NCI-H1417 treated with DMSO at 0.1 percent for 48 hours (cell line): ENCODE data around the gene ENGASE.
A peak's percentile ranks its signal among the peaks of the same experiment; 100 is the strongest.

Source experiments
- DNase-seq: peaks from one replicate; lab custom pipeline; 2025; lab: John Stamatoyannopoulos, UW

ENGASE gene

DNA sequence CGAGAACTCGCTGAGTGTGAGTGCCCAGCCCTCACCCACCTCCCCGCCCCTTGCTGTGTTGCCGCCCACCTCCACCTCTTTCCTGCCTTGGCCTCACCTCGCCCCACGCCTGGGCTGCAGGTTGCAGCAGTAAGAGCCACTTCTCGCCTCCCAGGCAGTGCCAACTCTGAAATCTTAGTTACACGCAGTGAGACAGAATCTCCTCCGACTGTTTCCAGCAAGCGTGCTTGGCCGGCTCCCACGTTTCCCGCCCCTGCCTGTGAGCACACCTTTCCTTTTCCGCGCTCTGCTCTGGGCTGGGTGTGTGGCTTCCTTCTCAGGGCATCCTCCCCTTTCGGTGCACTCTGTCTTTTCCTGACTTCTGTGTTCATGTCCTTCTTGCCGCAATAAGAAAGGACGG, 5.7 kb downstream of the ENGASE start:
- no peak for DNase-seq

DNA sequence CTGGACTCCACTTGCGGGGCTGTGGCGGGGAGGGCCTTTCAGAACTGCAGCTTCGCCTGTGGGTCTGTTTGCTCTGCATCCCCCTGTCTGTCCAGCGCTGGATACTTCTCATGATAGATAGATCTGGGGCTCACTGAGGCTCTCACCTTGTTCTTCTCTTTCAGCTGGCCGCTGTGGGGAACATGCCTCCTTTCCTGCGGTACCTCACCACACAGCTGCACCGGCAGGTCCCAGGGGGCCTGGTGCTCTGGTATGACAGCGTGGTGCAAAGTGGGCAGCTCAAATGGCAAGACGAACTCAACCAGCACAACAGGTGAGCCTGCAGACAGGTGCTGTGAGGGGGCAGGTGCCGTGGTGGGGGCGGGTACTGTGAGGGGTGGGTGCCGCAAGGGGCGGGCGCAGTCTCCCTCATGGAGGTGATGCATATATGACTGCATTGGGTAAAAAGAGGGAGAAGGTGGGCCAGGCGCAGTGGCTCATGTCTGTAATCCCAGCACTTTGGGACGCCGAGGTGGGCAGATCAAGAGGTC, 6.2 kb downstream of the ENGASE start:
- no peak for DNase-seq

DNA sequence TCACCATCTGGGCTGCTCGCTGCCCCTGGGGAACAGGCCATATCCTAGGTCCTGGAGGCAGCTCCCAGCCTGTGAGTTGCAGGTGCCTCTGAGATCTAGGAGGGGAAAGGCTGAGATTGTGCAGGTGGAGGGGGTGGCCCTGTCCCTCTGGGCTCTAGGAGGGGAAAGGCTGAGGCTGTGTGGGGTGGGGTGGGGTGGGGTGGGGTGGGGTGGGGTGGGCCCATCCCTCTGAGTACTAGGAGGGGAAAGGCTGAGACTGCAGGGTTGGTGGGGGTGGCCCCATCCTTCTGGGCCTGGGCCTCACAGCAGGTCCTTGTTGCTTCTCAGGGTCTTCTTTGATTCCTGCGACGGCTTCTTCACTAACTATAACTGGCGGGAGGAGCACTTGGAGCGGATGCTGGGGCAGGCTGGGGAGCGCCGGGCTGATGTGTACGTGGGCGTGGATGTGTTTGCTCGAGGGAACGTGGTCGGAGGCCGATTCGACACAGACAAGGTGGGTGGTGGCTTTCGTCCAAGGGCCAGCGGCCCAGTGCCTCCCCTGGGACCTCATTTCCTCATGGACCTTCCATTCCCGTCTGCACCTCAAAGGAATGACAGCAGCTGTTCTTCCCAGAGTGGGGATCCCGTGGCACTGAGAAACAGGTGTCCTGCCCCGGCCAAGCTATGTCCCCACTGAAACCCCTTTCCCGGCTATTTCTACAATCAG, 7.1 kb downstream of the ENGASE start:
- no peak for DNase-seq

DNA sequence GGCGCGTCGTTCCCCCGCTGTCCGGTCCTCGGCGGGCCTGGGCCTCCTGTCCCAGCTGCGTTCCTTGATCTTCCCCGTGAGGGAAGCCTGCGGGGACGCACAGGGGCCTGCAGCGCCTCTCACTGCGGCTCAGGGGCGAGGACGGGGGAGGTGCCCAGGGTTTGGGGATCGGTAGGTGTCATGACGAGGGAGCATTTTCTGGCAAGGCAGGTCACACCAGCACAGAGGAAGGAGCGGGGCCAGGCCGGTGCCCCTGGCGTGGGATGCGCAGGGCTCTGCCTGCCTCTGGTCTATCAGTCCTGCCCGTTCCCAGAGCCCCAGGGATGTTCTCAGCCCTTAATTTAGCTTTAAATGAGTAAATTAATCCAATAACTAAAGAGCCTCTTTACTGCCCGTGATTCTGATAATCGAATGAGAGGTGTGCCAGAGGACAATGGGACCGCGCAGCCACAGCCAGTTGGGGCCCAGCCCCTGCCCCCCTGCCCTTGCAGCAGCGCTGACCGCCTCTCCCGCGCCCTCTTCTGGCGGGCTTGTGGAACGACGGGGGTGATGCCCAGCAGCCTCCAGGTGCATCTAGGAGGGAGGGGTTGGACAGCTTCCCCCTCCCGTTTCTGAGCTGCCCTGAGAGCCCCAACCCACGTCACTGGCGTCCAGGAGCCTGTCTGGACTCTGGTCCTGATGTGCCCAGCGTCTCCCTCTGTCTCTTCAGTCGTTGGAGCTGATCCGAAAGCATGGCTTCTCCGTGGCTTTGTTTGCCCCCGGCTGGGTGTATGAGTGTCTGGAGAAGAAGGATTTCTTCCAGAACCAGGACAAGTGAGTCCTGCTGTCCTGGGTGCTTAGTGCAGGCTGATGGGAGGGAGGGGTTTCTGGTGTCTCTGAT, 7.9 kb downstream of the ENGASE start:
- DNase-seq, result no peak

DNA sequence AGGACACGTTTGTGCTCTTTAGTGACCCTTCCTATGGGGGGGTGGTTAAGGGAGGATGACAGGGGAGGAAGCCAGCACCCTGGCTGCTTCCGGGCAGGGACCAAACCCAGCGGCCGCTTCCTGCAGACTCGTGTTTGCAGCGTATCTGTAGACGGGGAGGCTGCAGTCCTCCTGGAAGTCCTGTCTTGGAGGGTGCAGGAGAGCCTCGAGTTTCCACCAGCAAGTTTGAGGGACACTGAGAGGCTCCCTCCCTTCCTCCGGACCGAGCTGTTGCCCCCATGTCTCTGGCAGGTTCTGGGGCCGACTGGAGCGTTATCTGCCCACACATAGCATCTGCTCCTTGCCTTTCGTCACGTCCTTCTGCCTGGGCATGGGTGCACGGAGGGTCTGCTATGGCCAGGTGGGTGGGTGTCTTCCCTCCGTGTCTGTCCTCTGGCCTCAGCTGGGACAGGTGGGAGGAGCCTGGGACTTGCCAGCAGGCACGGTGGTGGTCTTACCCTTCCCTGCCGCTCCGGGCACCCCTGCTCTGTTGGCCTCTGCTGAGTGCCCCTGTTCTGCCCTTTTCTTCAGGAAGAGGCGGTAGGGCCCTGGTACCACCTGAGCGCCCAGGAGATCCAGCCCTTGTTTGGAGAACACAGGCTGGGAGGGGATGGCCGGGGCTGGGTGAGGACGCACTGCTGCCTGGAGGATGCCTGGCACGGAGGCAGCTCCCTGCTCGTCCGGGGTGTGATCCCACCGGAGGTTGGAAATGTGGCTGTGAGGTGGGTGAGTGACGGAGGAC, 8.8 kb downstream of the ENGASE start:
- DNase-seq, result no peak

DNA sequence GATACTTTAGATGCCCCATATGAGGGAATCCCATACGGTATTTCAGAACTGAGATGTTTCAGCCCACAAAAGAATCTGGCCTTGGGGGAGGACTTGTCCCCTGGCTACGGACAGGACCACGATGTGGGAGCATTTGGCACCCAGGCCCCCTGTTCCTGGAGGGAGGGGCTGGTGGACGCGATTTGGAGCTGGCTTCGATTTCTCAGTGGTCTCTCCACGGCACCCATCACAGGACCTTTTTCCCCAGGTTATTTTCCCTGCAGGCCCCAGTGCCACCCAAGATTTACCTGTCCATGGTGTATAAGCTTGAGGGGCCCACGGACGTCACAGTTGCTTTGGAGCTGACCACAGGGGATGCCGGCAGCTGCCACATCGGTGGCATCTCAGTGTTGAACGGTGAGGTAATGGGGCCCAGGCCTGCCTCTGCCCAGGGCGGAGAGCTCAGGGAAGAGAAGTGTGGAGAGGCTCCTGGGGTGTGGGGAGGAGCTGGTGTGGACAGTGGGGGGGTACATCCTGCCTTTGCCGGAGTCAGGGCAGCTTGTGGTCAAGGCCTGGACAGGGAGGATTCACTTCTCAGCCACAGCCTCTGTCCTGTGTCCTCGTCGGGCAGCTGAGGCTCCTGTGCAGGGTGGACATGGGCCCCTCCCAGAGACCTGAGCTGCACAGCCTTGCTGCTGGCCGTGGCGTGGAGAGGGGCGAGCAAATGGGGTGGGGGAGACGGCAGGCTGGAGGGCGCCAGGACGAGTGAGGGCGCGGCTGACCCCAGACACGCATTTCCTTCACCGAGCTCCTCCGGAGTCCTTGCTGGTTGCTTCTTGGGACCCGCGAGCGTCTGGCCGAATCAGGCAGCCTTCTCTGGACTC, 9.9 kb downstream of the ENGASE start:
- no peak for DNase-seq

DNA sequence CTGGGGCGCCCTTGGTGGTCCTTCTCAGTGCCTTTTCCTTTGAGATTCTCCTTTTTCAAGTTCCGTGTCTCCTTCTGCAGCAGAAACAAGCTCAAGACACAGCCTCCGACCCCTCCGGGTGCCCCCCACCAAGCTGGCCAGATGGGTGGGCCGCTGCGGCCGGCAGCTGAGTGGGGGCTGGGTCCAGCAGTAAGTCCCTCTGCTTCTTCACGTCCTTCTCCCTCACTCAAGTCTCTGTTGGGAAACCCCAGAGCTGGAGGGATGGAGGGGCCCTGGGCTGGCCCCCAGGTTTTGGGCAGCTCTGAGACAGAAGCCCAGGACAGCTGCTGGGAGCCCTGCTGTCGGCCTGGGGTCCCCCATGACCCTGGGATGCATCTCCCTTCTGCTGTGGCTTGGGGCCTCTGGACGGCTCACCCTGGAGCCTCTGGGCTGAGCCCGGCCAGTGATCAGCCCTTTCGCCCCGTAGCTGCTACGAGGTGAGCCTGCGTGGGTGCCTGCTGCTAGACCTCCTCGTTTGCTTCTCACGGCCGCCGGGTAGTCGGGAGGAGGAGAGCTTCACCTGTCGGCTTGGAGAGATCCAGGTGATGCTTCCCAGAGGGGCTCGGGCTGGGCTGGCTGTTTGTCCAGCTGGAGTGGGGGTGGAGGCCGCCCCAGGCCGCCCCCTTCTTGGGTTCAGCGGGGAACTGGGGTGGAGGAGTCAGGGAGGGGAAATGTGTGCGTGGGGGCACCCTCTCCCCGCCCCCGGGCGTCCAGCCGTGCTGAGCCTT, 10.7 kb downstream of the ENGASE start:
- DNase-seq, result no peak

DNA sequence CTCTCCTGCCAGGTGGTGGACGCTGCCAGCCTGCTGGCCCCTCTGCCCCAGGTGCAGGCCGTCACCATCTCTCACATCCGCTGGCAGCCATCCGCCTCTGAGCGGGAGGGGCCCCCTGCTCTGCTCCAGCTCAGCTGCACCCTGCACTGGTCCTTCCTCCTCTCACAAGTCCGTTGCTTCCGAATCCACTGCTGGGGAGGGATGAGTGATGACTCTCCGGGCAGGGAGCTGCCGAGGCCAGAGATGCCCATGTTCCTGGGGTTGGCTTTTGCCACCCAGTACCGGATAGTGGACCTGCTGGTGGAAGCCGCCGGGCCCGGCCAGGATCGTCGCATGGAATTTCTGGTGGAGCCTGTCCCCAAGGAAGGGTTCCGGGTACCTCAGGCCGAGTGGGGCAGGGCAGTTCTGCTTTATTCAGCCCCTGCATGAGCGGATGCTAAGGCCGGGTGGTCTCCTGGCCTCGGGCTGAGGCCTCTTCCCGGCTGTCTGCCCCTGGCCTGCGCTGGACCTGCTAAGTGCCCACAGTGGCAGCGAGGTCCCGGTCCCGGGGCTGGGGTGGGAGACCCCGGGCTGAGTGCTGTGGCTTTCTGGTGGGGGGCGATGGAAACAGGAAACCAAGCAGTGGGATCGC, 11.4 kb downstream of the ENGASE start:
- no peak for DNase-seq

DNA sequence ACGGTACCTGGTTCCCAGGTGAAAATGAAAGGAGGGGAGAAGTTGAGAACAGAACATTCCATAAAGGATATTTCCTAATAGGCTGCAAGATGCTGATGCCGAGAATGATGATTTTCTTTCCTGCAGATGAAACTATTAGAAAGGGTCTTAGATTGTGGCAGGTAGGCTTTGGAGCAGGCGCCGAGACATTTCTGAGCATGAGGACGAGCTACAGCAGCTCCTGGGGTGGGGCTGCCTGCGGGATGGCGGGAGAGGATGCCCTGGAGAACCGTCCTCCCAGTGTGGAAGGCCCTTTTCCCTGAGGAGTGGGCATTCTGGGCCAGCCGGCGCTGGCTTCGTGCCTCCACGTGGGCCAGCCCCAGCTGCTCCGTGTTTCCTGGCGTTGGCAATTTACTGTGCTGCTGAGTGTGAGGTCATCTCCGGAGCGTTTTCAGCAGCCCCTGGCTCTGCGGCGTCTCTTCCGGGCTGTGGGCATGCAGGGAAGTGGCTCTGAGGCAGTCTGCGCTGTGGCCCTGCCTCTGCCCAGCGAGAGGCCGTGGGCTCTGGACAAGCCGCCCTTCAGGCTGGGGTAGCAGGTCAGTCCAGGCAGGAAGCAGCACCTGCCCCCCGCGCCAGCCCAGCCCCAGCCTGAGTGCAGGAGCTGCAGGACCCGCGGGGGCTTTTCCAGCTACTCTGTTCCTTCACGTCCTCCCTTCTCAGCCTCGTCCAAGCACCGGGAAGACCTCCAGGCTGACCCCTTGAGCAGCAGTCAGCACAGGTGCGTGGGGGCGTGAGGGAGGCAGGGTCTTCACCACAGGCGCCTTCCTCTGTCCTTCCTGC, 12.2 kb downstream of the ENGASE start:
- no peak for DNase-seq

DNA sequence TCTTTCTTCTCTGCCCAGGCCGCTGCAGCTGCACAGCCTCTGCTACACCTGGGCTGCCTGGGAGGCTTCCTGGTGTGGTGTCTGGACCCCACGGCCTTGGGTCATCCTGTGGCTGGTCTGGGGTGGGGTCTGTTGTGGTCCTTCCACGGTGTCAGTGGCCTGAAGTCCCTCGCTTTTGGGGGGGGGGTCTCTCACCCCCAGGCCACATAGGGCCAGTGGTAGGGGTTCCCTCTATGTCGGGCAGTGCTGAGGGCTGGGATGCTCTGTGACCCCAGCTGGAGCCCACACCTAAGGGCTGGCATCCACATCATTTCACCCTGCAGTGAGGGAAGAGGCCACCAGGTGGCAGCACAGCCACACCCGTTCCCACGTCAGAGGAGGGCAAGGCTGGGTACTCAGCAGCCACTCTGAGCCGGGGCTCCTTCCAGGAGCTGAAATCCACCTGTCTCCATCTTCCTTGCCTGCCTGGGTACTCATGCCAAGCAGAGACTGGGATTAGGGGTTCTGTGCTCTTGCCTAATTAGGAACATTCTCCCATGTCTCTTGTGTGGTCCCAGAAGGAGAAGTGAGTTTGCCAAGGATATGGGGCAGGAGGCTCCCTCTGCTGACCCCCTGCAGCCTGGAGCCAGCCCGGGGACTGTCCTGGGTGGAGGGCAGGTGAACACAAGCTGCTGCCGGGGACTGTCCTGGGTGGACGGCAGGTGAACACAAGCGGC, 13.0 kb downstream of the ENGASE start:
- peak; percentile 14 for DNase-seq

DNA sequence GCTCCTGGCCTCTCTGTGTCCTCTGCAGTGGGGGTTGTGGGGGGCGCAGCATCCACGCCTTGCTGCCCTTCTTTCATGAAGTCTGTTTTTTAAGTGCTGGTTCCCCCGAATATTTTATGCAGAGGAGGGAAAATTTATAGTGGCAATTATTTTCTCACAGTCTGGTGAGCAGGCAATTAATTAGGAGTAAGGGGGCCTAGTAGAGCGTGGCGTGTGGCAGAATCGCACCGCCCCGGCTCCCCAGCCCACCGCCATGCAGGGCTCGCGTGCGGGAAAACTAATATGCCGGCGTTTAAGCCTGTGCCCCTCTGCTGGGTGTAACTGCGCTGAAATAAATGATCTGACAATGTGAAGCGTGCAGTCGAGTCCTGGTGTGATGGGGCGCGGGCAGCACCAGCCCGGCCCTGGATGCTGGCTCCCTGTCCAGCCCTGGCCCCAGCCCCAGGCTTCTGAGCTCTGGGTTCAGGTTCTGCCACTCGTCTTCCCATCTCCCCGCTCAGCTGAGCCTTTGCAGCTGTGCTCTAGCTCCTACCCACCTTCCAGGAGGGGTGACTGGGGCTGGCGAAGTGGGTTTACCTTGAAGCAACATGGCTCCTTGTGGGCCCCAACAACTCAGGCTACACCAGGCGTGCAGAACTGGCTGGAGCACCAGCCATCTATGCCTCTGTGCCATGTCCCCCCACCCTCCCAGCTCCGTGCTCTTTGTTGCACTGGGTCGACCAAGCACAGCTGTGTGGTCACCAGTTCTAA, 13.8 kb downstream of the ENGASE start:
- DNase-seq, result no peak

DNA sequence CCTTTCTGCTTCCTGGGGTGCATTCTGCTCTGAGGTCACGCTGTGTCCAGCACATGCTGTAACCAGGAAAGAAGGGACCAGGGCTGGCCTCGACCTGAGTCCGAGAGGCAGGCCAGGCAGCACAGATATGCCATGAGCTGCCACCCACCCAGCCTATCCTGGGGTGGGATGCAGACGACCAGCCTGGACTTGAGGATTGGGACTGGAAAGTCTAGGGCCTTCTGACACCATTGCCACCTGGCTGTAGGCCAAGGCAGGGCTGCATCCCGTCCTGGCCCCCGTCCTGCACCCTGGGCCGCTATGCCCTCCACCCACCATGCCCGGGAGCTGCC, 14.3 kb downstream of the ENGASE start:
- no peak for DNase-seq

DNA sequence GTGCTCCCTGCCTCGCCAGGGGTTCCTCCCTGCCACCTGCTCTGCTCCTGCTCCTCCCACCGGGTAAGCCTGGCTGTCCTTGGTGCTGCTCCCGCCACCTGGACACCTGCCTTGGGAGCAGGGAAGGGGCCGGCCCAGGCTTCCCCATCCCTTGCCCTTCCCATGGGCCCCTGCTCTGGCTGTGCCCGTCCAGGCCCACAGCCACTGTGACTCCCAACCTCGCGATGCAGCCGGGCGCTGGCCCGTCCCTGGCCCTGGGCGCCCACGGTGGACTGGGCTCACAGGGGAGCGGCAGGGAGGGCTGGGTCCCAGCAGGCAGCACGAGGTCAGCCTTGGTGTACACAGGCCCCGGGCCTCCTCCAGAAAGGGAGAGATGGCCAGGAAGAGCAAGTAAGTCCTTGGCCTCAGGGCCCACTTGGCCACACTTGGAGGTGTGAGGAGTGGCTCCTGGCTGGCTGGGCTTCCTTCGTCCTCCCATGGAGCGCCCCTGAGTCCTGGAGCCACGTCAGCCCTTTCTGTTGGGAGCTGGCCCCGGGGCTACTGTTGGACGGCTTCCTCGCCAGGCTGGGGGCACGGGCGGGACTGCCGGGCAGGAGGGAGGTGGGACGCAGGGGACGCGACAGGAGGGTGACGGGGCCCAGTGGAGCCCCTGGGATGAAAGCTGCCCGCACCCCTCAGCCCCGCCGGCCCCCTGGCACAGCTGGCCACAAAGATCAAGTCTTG, 15.3 kb downstream of the ENGASE start:
- no peak for DNase-seq

DNA sequence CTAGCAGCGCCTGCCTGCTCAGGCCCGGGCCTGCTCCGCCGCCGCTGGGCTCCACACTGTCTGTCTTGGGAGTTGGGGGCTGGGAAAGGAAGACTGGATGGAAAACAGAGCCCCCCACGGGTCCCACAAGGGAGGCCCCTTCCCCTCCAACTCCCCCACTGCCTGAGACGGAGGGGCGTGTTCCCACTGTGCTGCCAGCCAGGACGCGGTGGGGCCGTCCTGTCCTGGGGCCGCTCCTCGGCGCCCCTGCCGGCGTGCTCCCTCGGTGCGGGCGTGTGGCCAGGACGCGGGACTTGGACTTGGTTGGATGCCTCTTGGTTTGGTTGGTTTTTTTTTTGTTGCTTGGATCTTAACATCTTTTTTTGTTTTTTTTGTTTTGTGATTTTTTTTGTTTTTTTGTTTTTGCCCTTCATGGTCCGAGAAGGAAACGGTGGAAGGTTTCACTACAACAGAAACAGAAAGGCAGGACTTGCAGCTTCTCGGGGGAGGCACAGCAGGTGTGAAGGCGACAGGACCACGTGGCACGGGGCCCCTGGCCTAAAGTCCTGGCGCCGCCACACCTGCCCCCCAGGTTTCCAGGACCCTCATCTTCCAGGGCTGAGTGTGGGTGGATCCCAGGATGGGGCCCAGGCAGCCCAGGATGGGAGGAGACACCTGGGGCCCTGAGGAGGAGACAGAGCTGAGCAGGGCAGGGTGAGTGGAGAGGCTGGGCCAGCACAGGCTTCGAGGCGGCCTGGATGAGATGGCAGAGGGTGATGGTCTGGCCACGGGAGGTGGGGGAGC, 16.0 kb downstream of the ENGASE start:
- DNase-seq, result no peak

DNA sequence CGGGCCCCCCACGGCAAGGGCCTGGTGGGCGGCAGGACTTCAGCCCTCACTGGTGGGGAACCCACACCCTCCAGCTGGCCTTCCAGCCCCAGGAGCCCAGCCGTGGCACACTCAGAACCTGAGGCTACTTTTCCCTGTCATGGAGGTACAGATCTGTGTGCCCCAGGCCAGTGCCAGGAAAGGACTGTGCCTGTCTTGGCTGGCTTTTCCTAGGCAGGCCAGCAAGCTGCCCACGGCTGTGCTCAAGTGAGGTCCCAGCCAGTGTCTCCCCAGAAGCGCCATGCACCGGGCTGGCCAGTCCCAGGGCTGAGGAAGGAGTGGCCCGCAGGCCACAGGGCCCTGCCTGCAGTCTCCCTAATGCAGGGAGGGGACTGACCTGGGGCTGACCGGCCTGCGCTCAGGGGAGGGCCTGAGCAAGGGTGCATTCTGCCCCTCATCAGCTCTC, 16.6 kb downstream of the ENGASE start:
- DNase-seq, result no peak

DNA sequence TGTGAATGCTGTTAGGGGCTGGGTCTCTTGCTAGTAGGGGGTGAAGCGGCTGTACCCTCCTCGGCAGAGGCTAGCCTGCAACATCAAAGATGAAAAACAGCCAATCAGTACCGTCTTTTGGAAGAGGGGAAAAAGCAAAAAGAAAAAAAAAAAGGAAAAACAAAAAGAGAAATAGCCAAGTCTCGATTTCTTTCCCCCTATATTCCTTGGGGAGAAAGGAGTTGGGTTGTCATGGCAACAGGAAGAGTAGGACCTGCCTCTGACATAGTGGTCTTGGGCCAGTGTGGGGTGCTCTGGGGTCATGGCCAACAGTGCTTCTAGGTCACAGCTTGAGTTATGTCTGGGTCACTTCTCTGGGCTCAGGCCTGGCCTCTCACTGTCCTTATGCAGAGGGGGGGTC, 17.9 kb downstream of the ENGASE start:
- DNase-seq, result no peak

DNA sequence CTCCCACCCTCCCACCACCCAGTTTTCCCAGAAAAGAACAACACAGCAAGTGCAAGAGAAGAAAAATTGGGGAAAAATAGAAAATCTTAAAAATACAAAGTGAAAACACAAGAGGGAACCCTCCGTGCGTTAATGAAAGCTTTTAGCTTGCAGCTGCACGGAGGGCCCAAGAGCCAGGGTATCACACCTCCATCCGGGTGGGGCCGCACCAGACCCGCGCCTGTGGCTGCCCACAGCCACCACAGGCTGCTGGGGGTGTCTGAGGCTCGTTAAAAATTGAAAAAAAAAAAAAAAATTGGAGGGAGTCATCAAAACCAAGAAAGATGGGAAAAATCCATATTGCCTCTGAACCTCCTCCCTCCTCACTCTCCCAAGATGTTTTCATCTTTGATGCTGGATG, 18.6 kb downstream of the ENGASE start:
- DNase-seq, result no peak
